ENCODE results near the gene DNAJC10. TPM values are rescaled to one million over a fixed set of nuclear protein-coding genes. Genes with fewer than 3 reads are reported as not detected.

The DNAJC10 gene
- total and polyA plus RNA-seq, 10 of the 15 experiments (the other 5 are each of a cell fraction or from before 2014, with no cell fraction given): 9.1 to 67.9 (median 38.2) TPM

GRCh38 chr2:182826496-182826895 lies 110.4 kb downstream of the DNAJC10 start:
- 67% methylated on average over 3 of the region's 3 CpGs for WGBS (ENCODE audit: insufficient coverage, insufficient replicate concordance, low lambda C conversion rate, missing lambda C conversion rate)
- H3K79me2 ChIP-seq (ENCODE audit: control insufficient read depth, insufficient read depth, low read length): no peaks in the 10 kb centered on the region
- ChIA-PET RAD21 (ENCODE audit: unreplicated experiment) (no interaction called here), SMC1A (ENCODE audit: uncharacterized antibody, unreplicated experiment) (interaction anchor here (1.2 to 1.3 kb wide), 2 partner anchors 9 to 19 kb away, joined by 3 to 4 read pairs; no protein-coding TSS in a partner anchor), CTCF (interaction anchor here (0.5 kb wide), 1 partner anchor 387 kb away, joined by 3 read pairs; no protein-coding TSS in a partner anchor), POLR2A (no interaction called here)
- H3K4me3 ChIP-seq: no peak overlapping the region
- no peaks in the 10 kb centered on the region for H3K4me1 ChIP-seq (ENCODE audit: control insufficient read depth, insufficient read depth, low read length)
- no peaks in the 10 kb centered on the region for H3K9me3 ChIP-seq (replicated peaks; ENCODE audit: control insufficient read depth, insufficient read depth, low read length)
- no peak overlapping the region for H3K4me2 ChIP-seq (ENCODE audit: control insufficient read depth, insufficient read depth)
- H3K27ac ChIP-seq (ENCODE audit: control insufficient read depth, insufficient read depth): no peak overlapping the region
- no TSS peak for BruUV-seq (replicated peaks)
- H2AFZ ChIP-seq (ENCODE audit: control insufficient read depth, low read depth, low read length): no peak overlapping the region
- ATAC-seq (no peak), DNase-seq (ENCODE audit: low read depth, low spot score) (no peak), FAIRE-seq (no peak)
- H3K27me3 ChIP-seq (replicated peaks in 1 of 2; ENCODE audit: control insufficient read depth in 2 of 2, insufficient read depth in 2 of 2, low read length in 1 of 2): 0 out of 4 replicates have a peak, but pooled peaks cover 0 to 2% of the 10 kb centered on the region in 2 experiments
- intact Hi-C loops (cut with micrococcal nuclease; ENCODE audit: unreplicated experiment) (no loop called here), in situ Hi-C loops (cut with MboI) (no loop called here)
- H3K36me3 ChIP-seq (ENCODE audit: control insufficient read depth in 2 of 2, insufficient read depth in 2 of 2, low read length in 1 of 2): no peaks in the 10 kb centered on the region
- H3K9ac ChIP-seq (ENCODE audit: control insufficient read depth, insufficient read depth, low read length): no peak overlapping the region
- no peaks in the 10 kb centered on the region for H4K20me1 ChIP-seq (ENCODE audit: control insufficient read depth, insufficient read depth)
- TF ChIP-seq E2F4 (IDR thresholded peaks at IDR 0.05; ENCODE audit: low read depth, low read length) (no peak), STAT1 (conservative IDR thresholded peaks at IDR 0.05) (no peak), RUNX3 (IDR thresholded peaks at IDR 0.05; ENCODE audit: low read length) (no peak)
- TF ChIP-seq, protein P1, sequence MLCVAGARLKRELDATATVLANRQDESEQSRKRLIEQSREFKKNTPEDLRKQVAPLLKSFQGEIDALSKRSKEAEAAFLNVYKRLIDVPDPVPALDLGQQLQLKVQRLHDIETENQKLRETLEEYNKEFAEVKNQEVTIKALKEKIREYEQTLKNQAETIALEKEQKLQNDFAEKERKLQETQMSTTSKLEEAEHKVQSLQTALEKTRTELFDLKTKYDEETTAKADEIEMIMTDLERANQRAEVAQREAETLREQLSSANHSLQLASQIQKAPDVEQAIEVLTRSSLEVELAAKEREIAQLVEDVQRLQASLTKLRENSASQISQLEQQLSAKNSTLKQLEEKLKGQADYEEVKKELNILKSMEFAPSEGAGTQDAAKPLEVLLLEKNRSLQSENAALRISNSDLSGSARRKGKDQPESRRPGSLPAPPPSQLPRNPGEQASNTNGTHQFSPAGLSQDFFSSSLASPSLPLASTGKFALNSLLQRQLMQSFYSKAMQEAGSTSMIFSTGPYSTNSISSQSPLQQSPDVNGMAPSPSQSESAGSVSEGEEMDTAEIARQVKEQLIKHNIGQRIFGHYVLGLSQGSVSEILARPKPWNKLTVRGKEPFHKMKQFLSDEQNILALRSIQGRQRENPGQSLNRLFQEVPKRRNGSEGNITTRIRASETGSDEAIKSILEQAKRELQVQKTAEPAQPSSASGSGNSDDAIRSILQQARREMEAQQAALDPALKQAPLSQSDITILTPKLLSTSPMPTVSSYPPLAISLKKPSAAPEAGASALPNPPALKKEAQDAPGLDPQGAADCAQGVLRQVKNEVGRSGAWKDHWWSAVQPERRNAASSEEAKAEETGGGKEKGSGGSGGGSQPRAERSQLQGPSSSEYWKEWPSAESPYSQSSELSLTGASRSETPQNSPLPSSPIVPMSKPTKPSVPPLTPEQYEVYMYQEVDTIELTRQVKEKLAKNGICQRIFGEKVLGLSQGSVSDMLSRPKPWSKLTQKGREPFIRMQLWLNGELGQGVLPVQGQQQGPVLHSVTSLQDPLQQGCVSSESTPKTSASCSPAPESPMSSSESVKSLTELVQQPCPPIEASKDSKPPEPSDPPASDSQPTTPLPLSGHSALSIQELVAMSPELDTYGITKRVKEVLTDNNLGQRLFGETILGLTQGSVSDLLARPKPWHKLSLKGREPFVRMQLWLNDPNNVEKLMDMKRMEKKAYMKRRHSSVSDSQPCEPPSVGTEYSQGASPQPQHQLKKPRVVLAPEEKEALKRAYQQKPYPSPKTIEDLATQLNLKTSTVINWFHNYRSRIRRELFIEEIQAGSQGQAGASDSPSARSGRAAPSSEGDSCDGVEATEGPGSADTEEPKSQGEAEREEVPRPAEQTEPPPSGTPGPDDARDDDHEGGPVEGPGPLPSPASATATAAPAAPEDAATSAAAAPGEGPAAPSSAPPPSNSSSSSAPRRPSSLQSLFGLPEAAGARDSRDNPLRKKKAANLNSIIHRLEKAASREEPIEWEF (IDR thresholded peaks at IDR 0.05; ENCODE audit: insufficient replicate concordance, low read depth, low read length): no peak
- TF ChIP-seq, protein P2, sequence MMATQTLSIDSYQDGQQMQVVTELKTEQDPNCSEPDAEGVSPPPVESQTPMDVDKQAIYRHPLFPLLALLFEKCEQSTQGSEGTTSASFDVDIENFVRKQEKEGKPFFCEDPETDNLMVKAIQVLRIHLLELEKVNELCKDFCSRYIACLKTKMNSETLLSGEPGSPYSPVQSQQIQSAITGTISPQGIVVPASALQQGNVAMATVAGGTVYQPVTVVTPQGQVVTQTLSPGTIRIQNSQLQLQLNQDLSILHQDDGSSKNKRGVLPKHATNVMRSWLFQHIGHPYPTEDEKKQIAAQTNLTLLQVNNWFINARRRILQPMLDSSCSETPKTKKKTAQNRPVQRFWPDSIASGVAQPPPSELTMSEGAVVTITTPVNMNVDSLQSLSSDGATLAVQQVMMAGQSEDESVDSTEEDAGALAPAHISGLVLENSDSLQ (IDR thresholded peaks at IDR 0.05): no peak

Data from GM12878 (cell line).